Parathyroid adenoma (tissue), 2 donors: ENCODE results near the gene RPL11.

ENCODE experiments used
- H2AFZ ChIP-seq: fragments of 300-600 bp; sonication (generic); one replicate; pipeline ENCODE4 v1.7.0; 2017; ENCODE audit warnings: antibody characterized with exemption, mild to moderate bottlenecking
- H3K27ac ChIP-seq: fragments of 300-600 bp; sonication (generic); one replicate; pipeline ENCODE4 v1.7.0; 2017
- H3K27me3 ChIP-seq: fragments of 300-600 bp; sonication (generic); one replicate; pipeline ENCODE4 v1.7.0; 2017; ENCODE audit warnings: low read length; ENCODE audit not compliant: control insufficient read depth, insufficient read depth
- H3K36me3 ChIP-seq: fragments of 300-600 bp; sonication (generic); one replicate; pipeline ENCODE4 v1.7.0; 2017; ENCODE audit warnings: low read length; ENCODE audit not compliant: control insufficient read depth, insufficient read depth
- H3K4me1 ChIP-seq: fragments of 300-600 bp; sonication (generic); one replicate; pipeline ENCODE4 v1.7.0; 2017; ENCODE audit warnings: control low read depth
- H3K4me2 ChIP-seq: fragments of 300-600 bp; sonication (generic); one replicate; pipeline ENCODE4 v1.7.0; 2017; ENCODE audit warnings: low read length
- H3K4me3 ChIP-seq: fragments of 300-600 bp; sonication (generic); one replicate; pipeline ENCODE4 v1.7.0; 2017; ENCODE audit warnings: low read depth, low read length
- H3K79me2 ChIP-seq: fragments of 300-600 bp; sonication (generic); one replicate; pipeline ENCODE4 v1.7.0; 2017; ENCODE audit warnings: control low read depth
- H3K9ac ChIP-seq: fragments of 300-600 bp; sonication (generic); one replicate; pipeline ENCODE4 v1.7.0; 2017; ENCODE audit warnings: mild to moderate bottlenecking
- H3K9me3 ChIP-seq: fragments of 300-600 bp; sonication (generic); one replicate; pipeline ENCODE4 v1.7.0; 2017; ENCODE audit warnings: low read length; ENCODE audit not compliant: control insufficient read depth
- CTCF ChIP-seq: fragments of 300-600 bp; sonication (generic); IDR thresholded peaks from one replicate; pipeline ENCODE4 v1.7.0; 2017; ENCODE audit warnings: antibody characterized with exemption, mild to moderate bottlenecking
- donor health status: primary hyperparathyroidism.

RPL11 gene

GRCh38 chr1:23651069-23651808 lies 40.4 kb upstream of the RPL11 start:
- Histone ChIP-seq H3K4me3 (peak overlapping the region; percentile 3), H3K4me1 (peaks cover 8% of the 10 kb centered on the region), H3K27me3 (no peaks in the 10 kb centered on the region), H2AFZ (peak overlapping the region; percentile 74), H3K9ac (peak overlapping the region; percentile 14), H3K79me2 (no peaks in the 10 kb centered on the region), H3K4me2 (peak overlapping the region; percentile 52), H3K36me3 (no peaks in the 10 kb centered on the region), H3K9me3 (no peaks in the 10 kb centered on the region), H3K27ac (peak overlapping the region; percentile 49)
- no peak for TF ChIP-seq CTCF

- no peaks in the 10 kb centered on the region for H3K79me2 ChIP-seq
- H3K27me3 ChIP-seq = no peaks in the 10 kb centered on the region
- H3K36me3 ChIP-seq = no peaks in the 10 kb centered on the region
- no peak overlapping the region for H2AFZ ChIP-seq
- no peak overlapping the region for H3K4me3 ChIP-seq
- H3K4me2 ChIP-seq = no peak overlapping the region
- no peak overlapping the region for H3K27ac ChIP-seq
- no peak overlapping the region for H3K9ac ChIP-seq
- TF ChIP-seq CTCF = peak; percentile 22
- H3K4me1 ChIP-seq = no peaks in the 10 kb centered on the region
- H3K9me3 ChIP-seq = no peaks in the 10 kb centered on the region
Measured at GRCh38 chr1:23657659-23658275, 33.8 kb upstream of the RPL11 start.

GRCh38 chr1:23660671-23661070 lies 30.9 kb upstream of the RPL11 start:
- H3K9me3 ChIP-seq = no peaks in the 10 kb centered on the region
- H3K79me2 ChIP-seq = no peaks in the 10 kb centered on the region
- no peak overlapping the region for H3K4me2 ChIP-seq
- H2AFZ ChIP-seq = no peak overlapping the region
- H3K36me3 ChIP-seq = no peaks in the 10 kb centered on the region
- TF ChIP-seq CTCF = no peak
- no peak overlapping the region for H3K27ac ChIP-seq
- no peak overlapping the region for H3K4me3 ChIP-seq
- no peaks in the 10 kb centered on the region for H3K27me3 ChIP-seq
- H3K9ac ChIP-seq = no peak overlapping the region
- H3K4me1 ChIP-seq = no peaks in the 10 kb centered on the region

GRCh38 chr1:23661887-23662286 lies 29.7 kb upstream of the RPL11 start:
- Histone ChIP-seq H3K79me2 (no peaks in the 10 kb centered on the region), H3K27me3 (no peaks in the 10 kb centered on the region), H3K4me1 (no peaks in the 10 kb centered on the region), H3K9ac (no peak overlapping the region), H3K9me3 (no peaks in the 10 kb centered on the region), H3K36me3 (no peaks in the 10 kb centered on the region), H2AFZ (no peak overlapping the region), H3K27ac (no peak overlapping the region), H3K4me3 (no peak overlapping the region), H3K4me2 (no peak overlapping the region)
- no peak for TF ChIP-seq CTCF
